GM19193 (cell line): ENCODE measurements around the gene HMGCLL1.

Experiments used
- POLR2A ChIP-seq: IDR thresholded peaks from 4 replicates; pipeline ENCODE4 v1.6.1; 2011; ENCODE audit not compliant: insufficient read depth, insufficient read length; ENCODE audit errors: extremely low read depth

The HMGCLL1 gene

GRCh38 chr6:55578537-55579363 is at the start of gene HMGCLL1:
TSS of gene HMGCLL1 (minus strand) at chr6:55579192. CDS start at chr6:55579055, 137 bp downstream.
- TF ChIP-seq POLR2A: no peak

DNA sequence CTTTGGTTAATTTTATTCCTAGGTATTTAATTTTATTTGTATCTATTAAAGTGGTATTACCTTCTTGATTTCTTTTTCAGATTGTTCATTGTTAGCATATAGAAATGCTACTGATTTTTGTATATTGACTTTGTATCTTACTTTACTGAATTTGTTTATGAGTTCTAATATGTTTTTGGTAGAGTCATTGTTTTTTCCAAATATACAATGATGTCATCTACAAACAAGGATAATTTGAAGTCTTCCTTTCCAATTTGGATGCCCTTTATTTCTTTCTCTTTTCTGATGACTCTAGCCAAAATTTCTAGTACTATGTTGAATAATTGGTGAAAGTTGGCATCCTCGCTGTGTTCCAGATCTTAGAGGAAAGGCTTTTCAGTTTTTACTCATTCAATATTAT is 43.0 kb upstream of the HMGCLL1 start:
- TF ChIP-seq POLR2A: no peak

GRCh38 chr6:55621244-55621643 is 42.3 kb upstream of the HMGCLL1 start:
- no peak for TF ChIP-seq POLR2A

- TF ChIP-seq POLR2A: no peak
These were observed 38.3 kb upstream of the HMGCLL1 start for GRCh38 chr6:55617272-55617671.

- no peak for TF ChIP-seq POLR2A
These were observed 25.0 kb upstream of the HMGCLL1 start for GRCh38 chr6:55604021-55604420.

GRCh38 chr6:55601120-55601519 is 22.1 kb upstream of the HMGCLL1 start:
- TF ChIP-seq POLR2A: no peak

DNA sequence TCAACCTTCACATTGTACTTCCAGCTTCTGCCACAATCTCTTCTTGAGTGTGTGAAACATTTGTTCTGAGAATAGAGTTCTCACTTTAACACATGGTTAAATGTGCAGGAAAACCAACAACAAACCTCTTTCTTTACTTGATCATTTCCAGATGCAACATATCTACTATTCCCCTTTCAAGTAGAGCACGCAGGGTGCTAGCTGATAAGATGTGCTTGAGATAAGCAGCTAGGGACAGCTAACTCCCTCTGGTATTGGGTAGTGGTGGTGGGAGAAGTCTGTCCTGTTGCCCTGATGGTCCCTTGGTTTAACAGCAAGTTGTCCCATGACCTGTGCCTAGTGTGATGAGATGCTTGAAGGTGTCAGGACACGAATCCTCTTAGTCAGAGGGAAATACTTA is 15.4 kb upstream of the HMGCLL1 start:
- no peak for TF ChIP-seq POLR2A

GRCh38 chr6:55584654-55585354 is 5.8 kb upstream of the HMGCLL1 start:
- no peak for TF ChIP-seq POLR2A

DNA sequence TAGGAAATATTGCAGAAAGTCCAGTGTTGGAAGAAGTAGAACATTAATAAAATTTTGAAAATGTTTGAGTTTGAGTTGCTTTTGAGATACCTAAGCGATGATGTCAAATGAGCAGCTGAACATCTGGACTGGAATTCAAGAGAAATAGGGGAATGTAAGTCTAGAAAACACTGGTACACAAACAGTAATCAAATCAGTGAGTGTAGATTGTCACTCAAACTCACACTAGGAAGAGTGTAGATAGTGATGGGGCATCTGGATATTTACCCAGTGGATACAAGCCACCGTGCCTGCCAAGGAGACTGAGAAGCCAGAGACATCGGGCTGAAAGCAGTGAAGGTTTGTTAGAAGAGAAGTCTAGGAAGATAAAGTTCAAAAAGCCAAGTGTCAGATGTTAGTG is 2.2 kb downstream of the HMGCLL1 start:
- TF ChIP-seq POLR2A: no peak

- TF ChIP-seq POLR2A: no peak
These were observed 4.4 kb downstream of the HMGCLL1 start for GRCh38 chr6:55574556-55574955.

GRCh38 chr6:55569638-55570037 is 9.4 kb downstream of the HMGCLL1 start:
- TF ChIP-seq POLR2A: no peak

DNA sequence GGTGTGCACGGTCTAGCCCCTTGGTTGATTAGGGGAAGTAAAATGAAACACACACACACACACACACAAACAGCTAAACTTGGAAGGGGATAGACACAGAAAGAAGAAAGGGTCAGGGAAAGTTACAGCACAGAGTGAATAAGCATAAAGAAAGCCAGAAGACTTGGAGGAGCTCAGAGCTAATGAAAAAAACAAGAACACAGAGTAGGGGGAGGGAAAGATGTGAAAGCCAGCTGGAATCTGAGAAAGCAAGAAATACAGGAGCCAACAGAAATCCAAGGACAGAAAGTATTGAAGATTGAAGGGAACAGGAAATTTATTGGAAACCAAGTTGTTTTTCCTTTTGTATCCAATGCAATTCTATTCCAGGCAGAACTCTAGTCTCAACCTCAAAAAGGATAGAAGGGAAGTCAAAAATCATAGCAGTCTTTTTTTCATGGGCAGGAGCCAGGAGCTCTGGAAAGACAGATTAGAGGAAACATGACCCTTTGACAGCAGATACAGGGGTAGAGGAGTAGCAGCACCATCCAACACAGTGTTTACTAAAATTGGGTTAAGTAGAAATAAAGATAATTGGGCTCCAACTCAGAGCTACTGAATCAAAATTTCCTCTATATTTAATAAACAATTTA is 10.1 kb downstream of the HMGCLL1 start:
- no peak for TF ChIP-seq POLR2A

DNA sequence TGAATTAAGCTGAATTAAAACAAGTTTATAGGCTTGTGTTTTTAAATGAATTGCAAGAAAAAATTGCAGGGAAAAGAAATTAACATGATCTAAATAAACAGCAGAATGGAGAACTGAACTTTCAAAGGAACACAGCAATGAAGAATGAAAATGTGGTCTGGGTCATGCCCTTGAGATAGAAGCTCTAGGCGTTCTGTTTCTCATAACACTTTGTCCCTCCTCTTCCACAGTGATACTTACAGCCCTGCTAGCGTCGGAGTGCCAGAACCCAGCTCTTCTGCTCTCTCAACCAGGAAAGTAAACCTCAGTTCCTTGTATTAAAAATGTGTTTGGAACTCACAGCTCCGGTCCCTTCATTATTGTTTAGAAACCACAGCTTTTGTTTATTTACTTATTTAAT is 11.4 kb downstream of the HMGCLL1 start:
- TF ChIP-seq POLR2A: no peak

- TF ChIP-seq POLR2A: no peak
These were observed 12.8 kb downstream of the HMGCLL1 start for GRCh38 chr6:55566036-55566710.

DNA sequence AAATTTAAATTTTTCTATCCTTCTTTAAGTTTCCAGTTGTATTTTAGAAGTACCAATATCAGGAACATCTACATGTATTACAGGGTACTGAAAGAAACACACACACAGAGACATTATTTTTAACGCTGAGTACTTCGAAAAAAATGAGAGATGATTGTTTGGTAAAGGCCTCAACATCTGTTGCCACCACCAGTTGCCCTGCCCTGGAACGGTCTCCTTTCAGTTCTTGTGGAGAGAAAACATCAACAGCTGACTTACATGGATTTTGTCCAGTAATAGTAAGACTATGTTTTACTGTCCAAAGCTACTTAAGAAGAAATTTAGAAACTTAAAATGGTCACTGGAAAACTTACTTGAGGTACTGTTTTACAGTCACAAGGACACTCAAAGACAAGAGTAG is 16.7 kb downstream of the HMGCLL1 start:
- no peak for TF ChIP-seq POLR2A
